Activated CD4-positive, alpha-beta T cell treated with anti-CD3 and anti-CD28 coated beads for 36 hours (primary cell): ENCODE data around the gene MGST2. TPM values are rescaled to one million over a fixed set of nuclear protein-coding genes. Genes with fewer than 3 reads are reported as not detected.

Source experiments
- ATAC-seq: fragments of 200-7000 bp; cut with Tn5 transposase; one replicate; pipeline ENCODE4 v1.10.0; 2021; ENCODE audit warnings: mild to moderate bottlenecking, moderate library complexity
- CTCF ChIA-PET: fragments of 350-600 bp; sonication (Branson Sonifier 250); formaldehyde crosslinking; loops from one replicate; lab custom pipeline; 2021; ENCODE audit warnings: antibody characterized with exemption; lab: Charles Lee
- POLR2A ChIA-PET: fragments of 350-600 bp; sonication (Branson Sonifier 250); formaldehyde crosslinking; loops from one replicate; lab custom pipeline; 2021; ENCODE audit warnings: antibody characterized with exemption, inconsistent platforms; lab: Charles Lee
- DNase-seq: peaks from one replicate; pipeline ENCODE4 v3.0.0-alpha.2; 2020
- H3K27ac Mint-ChIP-seq: one replicate; pipeline ENCODE4 v1.8.0; 2021; ENCODE audit warnings: mixed read lengths
- H3K27me3 Mint-ChIP-seq: one replicate; pipeline ENCODE4 v1.8.0; 2021; ENCODE audit warnings: mixed read lengths
- H3K36me3 Mint-ChIP-seq: one replicate; pipeline ENCODE4 v1.8.0; 2021; ENCODE audit warnings: low read depth, mixed read lengths
- H3K4me1 Mint-ChIP-seq: one replicate; pipeline ENCODE4 v1.8.0; 2021; ENCODE audit warnings: mixed read lengths
- H3K4me3 Mint-ChIP-seq: one replicate; pipeline ENCODE4 v1.8.0; 2021; ENCODE audit warnings: mild to moderate bottlenecking, moderate library complexity, mixed read lengths
- H3K9me3 Mint-ChIP-seq: one replicate; pipeline ENCODE4 v1.8.0; 2021; ENCODE audit warnings: low read depth, mixed read lengths
- intact Hi-C, 2 experiments: fragments of 100-400 bp; cut with DNase I in 1 of 2; cut with micrococcal nuclease in 1 of 2; formaldehyde crosslinking; loops; one replicate each; pipeline versions ENCODE4 v1.14.2 to v1.15.1; 2022 to 2024; cut with DNase I, micrococcal nuclease
- total RNA-seq, 2 experiments: library from RNA; stranded (reverse); gene quantifications; one replicate each; pipeline ENCODE4 v1.2.3, GENCODE V29; 2021

The MGST2 gene
- total RNA-seq, 2 experiments from 2014 or later, result 28.9 to 32.8 TPM

DNA sequence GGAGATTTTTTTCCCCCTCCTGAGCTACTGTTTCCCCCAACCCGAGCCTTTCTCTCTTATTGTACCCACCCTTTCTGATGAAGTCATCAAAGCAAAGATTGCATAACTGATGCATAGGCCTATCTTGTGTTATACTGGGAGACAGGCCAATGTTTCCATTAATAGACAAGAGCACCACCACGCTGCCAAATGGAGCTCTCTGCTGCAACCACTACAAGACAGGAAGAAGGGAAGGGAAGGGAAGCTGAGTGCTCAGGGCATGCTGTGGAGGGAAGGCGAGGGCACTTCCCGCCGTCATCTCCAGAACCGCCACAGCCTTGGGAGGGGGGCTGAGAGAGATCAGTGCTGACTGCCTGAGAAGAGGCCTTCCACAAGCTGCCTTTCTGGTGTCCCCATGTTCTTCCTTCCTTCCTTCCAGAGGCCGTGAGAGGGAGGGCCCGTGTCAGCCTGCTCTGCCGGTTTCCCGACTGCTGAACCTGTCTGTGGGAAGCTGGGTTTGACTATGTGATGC is 75.0 kb downstream of the MGST2 start:
- Mint-ChIP-seq H3K27me3 (peaks cover 17% of the 10 kb centered on the region), H3K9me3 (no peaks in the 10 kb centered on the region), H3K4me1 (peaks cover 8% of the 10 kb centered on the region), H3K4me3 (no peak overlapping the region), H3K36me3 (no peaks in the 10 kb centered on the region), H3K27ac (no peak overlapping the region)
- CTCF ChIA-PET, result interaction anchor here (0.6 kb wide), 1 partner anchor 620 kb away, joined by 3 read pairs; no protein-coding TSS in a partner anchor
- intact Hi-C loops, result loop anchor here in 1 of 2 experiments (1.0 kb wide), 1 partner anchor 41 kb away; no protein-coding TSS in a partner anchor
- POLR2A ChIA-PET, result no interaction called here
- ATAC-seq, result no peak
- no peak for DNase-seq

DNA sequence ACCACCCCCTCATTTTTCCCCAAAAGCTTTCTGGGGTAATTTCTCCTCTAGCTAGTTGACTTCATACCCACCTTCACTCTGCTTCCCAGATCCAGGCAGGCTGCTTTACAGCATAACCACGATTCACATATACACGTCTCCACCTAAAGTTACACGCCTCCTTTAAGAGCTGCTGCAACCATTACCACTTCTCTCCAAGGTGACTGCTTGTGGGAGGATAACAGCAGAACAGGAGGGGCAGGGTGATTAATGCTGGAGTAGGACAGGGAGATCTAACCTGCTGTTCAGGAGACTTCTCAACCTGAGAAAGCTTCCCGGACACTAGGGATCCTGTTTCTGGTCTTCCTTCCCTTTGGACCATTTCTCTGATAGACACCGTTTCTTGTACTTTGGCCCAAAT is 77.4 kb downstream of the MGST2 start:
- intact Hi-C loops, result no loop called here
- no peak for DNase-seq
- no peaks in the 10 kb centered on the region for H3K36me3 Mint-ChIP-seq
- no peak for ATAC-seq
- H3K27me3 Mint-ChIP-seq, result no peaks in the 10 kb centered on the region
- no peak overlapping the region for H3K4me3 Mint-ChIP-seq
- H3K27ac Mint-ChIP-seq, result no peak overlapping the region
- CTCF ChIA-PET, result no interaction called here
- no peaks in the 10 kb centered on the region for H3K9me3 Mint-ChIP-seq
- H3K4me1 Mint-ChIP-seq, result no peaks in the 10 kb centered on the region
- POLR2A ChIA-PET, result no interaction called here

DNA sequence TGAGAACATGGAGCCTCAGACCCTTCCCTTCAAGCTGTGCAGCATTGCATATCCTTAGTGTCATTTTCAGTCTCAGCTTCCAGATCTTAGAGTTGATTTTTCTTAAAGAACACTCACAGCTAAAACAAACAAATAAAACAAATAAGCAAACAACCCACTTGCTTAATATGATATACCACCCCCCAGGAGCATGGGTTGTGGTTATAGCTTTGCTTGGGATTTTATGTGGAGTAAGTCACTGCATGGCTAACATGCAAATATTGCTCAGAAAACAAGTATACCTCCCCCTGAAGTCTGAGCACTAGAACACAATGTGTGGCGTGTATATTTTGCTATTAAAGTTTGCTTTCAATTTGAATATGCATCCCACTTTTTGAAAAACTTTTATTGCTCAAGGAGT is 78.6 kb downstream of the MGST2 start:
- H3K4me3 Mint-ChIP-seq, result no peak overlapping the region
- ChIA-PET POLR2A (no interaction called here), CTCF (interaction anchor here (1.2 kb wide), 1 partner anchor 8 kb away, joined by 3 read pairs; no protein-coding TSS in a partner anchor)
- DNase-seq (no peak), ATAC-seq (no peak)
- no peak overlapping the region for H3K27ac Mint-ChIP-seq
- H3K4me1 Mint-ChIP-seq, result no peaks in the 10 kb centered on the region
- H3K9me3 Mint-ChIP-seq, result no peaks in the 10 kb centered on the region
- intact Hi-C loops, result no loop called here
- no peaks in the 10 kb centered on the region for H3K36me3 Mint-ChIP-seq
- no peaks in the 10 kb centered on the region for H3K27me3 Mint-ChIP-seq

DNA sequence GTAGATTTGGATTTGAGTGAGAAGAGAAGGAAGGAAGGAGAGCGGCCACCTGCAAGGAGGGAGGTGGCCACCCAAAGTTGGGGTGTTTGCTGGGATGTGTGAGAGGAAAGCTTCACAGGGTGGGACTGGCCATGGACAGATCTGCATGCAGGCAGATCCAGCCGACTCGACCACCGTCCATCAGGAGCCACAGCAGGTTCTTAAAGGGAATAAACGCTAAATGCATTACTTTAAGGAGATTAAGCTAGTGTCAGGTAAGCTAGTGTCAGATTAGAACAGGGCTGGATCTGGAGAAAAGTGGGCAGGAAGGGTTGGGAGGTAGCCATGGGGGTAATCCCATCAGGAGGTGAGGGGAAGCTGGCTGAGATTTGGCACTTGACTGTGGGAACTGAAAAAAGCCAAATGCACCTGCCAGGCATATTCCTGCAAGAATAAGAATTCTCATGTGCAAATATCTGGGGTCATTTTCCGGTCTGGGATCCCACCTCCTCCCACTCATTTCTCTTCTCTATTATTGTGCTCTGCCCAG is 79.6 kb downstream of the MGST2 start:
- Mint-ChIP-seq H3K4me1 (no peaks in the 10 kb centered on the region), H3K27me3 (no peaks in the 10 kb centered on the region), H3K4me3 (no peak overlapping the region), H3K9me3 (no peaks in the 10 kb centered on the region), H3K27ac (no peak overlapping the region), H3K36me3 (no peaks in the 10 kb centered on the region)
- ATAC-seq (no peak), DNase-seq (no peak)
- intact Hi-C loops, result no loop called here
- POLR2A ChIA-PET, result no interaction called here
- CTCF ChIA-PET, result interaction anchor here (1.2 kb wide), 1 partner anchor 9 kb away, joined by 3 read pairs; no protein-coding TSS in a partner anchor

DNA sequence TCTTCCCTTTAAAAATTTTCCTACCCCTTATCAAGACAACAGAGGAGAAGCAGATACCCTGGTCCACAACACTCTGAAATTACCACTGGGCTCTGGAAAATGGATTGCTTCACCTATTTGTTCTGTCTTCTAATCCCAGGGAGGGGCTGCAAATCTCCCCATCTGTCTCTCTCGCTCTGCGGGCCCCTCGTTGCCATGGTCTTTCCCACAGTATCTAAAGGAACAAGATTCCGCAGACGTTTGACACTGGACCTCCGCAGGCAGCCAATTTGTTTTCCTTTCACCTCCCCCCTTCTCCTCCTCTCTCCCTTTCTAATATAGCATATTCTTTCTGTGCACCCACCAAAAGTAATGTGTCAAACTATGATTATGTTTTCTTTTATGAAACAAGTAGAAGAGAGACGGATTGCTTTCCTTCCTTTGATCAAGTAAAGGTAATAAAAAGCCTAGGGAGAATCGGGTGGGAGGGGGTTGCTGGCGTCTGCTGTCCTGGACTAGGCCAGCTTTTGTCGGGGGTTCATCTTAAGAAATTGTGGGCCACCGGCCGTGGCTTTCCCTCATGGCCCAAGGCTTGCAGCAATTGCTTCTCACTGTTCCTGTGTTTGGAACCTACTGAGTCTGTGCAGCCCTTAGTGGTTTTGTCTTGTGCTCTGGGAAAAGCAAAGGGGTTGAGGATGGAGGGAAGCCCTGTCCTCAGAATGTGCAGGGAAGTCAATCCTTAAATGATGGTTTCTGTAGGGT is 81.0 kb downstream of the MGST2 start:
- H3K4me1 Mint-ChIP-seq, result peaks cover 7% of the 10 kb centered on the region
- no peaks in the 10 kb centered on the region for H3K27me3 Mint-ChIP-seq
- no peak for DNase-seq
- H3K27ac Mint-ChIP-seq, result no peak overlapping the region
- POLR2A ChIA-PET, result no interaction called here
- CTCF ChIA-PET, result no interaction called here
- intact Hi-C loops, result no loop called here
- H3K9me3 Mint-ChIP-seq, result no peaks in the 10 kb centered on the region
- ATAC-seq, result no peak
- H3K36me3 Mint-ChIP-seq, result no peaks in the 10 kb centered on the region
- no peak overlapping the region for H3K4me3 Mint-ChIP-seq

DNA sequence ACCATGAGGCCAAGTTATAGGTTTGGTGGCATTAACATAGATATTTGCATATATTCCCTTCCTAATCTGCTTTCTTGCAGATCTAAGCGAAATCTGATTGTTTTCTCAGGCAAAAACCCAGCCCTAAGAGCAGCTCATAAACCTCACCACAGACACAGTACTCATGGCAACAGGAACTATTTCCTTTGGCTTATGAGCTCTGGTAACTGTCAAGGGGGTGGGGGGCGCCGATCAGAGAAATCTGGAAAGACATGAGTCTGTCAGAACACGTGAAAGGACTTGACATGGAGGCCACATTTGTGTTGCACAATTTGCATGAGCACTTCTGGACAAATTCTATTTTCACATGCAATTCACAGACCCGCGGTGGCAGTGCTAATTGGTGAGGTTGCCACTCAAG is 83.7 kb downstream of the MGST2 start:
- ChIA-PET POLR2A (interaction anchor here (0.6 kb wide), 1 partner anchor 633 kb away, joined by 4 read pairs; no protein-coding TSS in a partner anchor), CTCF (interaction anchor here (1.0 to 1.8 kb wide), 2 partner anchors 13 to 611 kb away, joined by 3 to 5 read pairs; no protein-coding TSS in a partner anchor)
- no peak overlapping the region for H3K27ac Mint-ChIP-seq

DNA sequence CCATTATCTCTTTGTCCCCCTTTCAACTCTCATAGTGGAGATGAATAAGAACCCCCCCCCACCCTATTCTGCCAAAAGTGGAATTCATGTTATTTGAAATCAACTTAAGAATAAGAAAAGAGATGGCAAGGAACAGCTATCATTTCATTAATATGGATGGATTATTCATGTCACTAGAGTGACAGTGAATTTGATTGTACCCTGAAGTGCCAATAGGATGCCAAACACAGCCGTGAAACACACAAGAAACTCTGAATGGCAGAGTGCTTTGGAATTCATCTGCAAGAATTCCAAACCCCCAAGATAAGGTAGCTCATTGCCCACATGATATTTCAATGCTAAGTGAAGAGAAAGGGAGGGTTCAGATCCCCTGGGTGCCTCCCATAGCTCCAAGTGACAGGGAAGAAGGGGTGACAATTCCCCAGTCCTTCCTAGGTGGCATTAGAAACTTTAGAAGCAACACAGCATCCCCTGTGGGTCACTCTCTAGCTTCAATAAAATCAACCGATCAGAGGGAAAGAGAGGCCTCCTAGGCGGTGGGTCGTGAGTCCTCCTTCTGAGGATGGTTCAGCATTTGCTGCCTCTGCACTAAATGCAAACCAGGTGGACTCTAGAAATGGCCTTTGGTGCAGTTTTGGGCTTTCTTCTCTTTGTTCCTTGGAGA is 84.3 kb downstream of the MGST2 start:
- intact Hi-C loops, result no loop called here
- H3K4me1 Mint-ChIP-seq, result peaks cover 7% of the 10 kb centered on the region
- no peaks in the 10 kb centered on the region for H3K9me3 Mint-ChIP-seq
- ATAC-seq (no peak), DNase-seq (no peak)
- no peak overlapping the region for H3K4me3 Mint-ChIP-seq
- no peaks in the 10 kb centered on the region for H3K36me3 Mint-ChIP-seq
- H3K27me3 Mint-ChIP-seq, result no peaks in the 10 kb centered on the region
- ChIA-PET CTCF (interaction anchor here (0.6 to 1.8 kb wide), 3 partner anchors 14 to 774 kb away, joined by 3 to 5 read pairs (median 3); partner anchors contain the start of gene ELMOD2), POLR2A (interaction anchor here (0.6 kb wide), 1 partner anchor 633 kb away, joined by 4 read pairs; no protein-coding TSS in a partner anchor)
- H3K27ac Mint-ChIP-seq, result no peak overlapping the region

More for the DNA sequence above, 83.7 kb downstream of the MGST2 start:
- ATAC-seq, result no peak
- Mint-ChIP-seq H3K36me3 (no peaks in the 10 kb centered on the region), H3K9me3 (no peaks in the 10 kb centered on the region), H3K4me1 (peaks cover 7% of the 10 kb centered on the region), H3K27me3 (no peaks in the 10 kb centered on the region), H3K4me3 (no peak overlapping the region)
- intact Hi-C loops, result no loop called here
- DNase-seq, result peak; percentile 12

DNA sequence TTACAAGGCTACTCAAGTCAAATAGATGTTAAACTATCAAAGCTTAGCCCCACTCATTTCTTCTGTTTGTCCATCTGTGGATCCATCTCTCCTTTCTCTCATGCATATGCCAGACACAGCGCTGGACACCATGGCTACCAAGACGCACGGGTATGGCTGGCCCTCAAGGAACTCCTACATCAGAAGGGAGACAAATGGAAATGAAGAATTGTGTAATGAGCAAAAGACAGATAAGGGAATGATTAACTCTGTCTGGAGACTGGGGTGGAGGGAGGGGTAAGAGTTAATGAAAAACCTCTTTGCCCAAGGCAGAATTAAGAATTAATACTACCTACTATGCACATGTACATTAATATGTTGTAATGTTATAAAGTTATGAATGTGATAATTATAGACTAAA is 88.1 kb downstream of the MGST2 start:
- no peak overlapping the region for H3K27ac Mint-ChIP-seq
- no peak overlapping the region for H3K4me3 Mint-ChIP-seq
- no peaks in the 10 kb centered on the region for H3K9me3 Mint-ChIP-seq
- DNase-seq (no peak), ATAC-seq (no peak)
- ChIA-PET CTCF (no interaction called here), POLR2A (no interaction called here)
- H3K27me3 Mint-ChIP-seq, result no peaks in the 10 kb centered on the region
- peaks cover 7% of the 10 kb centered on the region for H3K4me1 Mint-ChIP-seq
- H3K36me3 Mint-ChIP-seq, result no peaks in the 10 kb centered on the region
- intact Hi-C loops, result no loop called here

Other genes starting within 250 kb of the MGST2 start
- 1 to 10 TPM; 6.0 to 6.4 TPM for gene RAB33B, start 211.7 kb upstream of the MGST2 start, total RNA-seq
- 10 to 100 TPM; 12.4 to 12.5 TPM for gene SETD7, start 109.6 kb upstream of the MGST2 start, total RNA-seq